Fibroblast of skin of back (primary cell): Measurements from ENCODE around the gene TRO.

Source experiments
- DNase-seq: peaks from one replicate; pipeline ENCODE4 v3.0.0-alpha.2; 2013

TRO gene

DNA sequence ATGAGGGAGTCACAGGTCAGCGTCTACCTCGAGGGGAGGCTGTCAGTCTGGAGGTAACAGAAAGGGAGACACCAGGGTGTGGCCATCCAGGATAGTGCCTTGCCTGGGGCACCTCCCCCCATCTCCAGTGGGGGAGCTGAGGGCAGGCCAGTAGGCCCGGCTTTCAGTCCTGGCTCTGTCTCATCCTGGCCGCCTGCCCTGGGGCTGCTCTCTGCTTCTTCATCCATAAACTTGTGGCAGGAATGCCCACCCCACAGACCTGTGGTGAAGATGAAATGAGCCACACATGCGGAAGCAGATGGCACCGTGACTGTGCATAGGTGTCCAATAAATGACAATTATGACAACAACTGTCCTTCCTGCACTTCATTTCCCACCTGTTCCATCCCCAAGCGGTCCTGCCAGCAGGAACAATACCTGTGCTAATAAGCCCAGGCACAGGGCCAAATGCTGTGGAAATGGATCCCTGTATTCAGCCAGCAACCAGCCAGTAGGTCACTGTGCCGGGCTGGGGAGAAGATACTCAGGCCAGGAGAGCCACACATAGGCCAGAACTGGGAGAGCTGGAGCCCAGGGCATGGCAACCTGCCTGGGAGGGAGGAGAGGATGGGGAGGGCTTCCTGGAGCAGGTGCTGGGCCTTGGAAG, 30.2 kb downstream of the TRO start:
- no peak for DNase-seq

DNA sequence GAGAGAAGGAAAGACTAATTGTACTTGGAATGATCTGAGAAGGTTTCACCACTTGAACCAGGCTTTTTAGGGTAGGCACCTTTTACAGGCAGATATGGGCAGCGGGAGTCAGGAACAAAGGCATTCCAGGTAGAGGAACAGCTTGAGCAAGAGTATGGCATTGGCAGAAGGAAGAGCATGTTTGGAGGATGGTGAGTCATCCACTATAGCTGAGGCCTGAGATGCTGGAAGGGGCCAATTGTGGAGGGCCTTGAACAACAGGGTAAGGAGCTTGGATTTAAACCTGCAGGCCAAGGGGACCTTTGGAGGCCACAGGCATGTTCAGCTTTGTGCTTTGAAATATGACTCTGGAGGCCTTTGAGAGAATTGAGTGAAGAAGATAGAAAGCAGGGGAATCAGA, 41.1 kb downstream of the TRO start:
- DNase-seq, result no peak

GRCh38 chrX:54964766-54965497, 44.3 kb downstream of the TRO start:
- DNase-seq, result no peak

DNA sequence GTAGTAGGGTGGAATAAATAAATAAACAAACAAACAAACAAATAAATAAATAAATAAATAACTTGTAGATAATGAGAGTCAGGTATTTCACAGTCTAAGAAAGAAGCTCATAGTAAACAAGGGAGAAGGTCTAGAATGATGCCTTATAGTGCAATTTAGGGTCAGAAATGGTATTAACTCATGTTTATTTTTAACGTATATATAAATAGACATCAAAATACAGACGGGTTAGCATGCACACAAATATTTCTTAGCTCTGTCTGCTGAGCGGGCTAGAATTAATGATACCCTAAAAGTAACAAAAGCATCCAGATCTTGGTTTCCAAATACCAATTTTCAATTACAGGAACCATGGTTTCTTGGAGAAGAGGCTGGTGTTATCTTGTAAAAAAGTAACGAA, 56.8 kb downstream of the TRO start:
- DNase-seq, result no peak

DNA sequence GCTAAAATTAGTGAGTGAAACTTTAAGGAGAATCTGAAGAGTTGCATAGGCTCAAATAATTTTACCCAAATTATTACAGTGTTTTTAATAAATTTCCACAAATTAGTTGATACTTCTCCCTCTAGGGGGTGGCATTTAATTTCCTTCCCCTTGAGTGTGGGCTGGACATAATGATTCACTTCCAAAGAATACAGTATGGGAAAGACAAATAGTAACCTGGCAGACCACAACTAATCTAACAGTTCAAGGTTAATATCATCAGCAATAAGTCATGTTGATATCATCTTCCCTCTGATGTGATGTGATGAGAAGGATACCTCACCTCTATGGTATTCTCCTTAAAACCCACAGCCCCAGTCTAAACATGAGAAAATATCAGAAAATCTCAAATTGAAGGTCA, 57.8 kb downstream of the TRO start:
- DNase-seq, result no peak

DNA sequence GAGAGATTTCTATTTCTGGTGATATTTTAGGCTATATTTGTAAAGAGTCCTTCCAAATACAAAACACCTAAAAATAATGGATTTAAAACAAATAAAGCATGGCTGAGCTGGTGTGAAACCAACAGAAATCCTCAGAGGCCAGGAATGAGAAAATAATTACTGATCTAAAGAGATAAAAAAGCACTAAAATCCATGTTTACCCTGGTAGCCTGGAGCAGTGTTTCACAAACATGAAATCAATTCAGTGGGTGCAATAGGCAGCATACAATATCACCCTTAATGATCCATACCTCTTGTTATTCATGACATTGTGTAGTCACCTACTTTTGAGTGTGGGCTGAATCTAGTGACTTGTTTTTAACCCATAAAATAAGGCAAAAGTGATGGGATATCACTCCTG, 58.8 kb downstream of the TRO start:
- no peak for DNase-seq

- no peak for DNase-seq
Measured at GRCh38 chrX:54980334-54980733, 59.7 kb downstream of the TRO start.
